NCI-H226 (cell line): Measurements from ENCODE around the gene USF2.

Experiments
- DNase-seq: peaks from one replicate; pipeline ENCODE4 v3.0.0-alpha.2; 2015

The USF2 gene

GRCh38 chr19:35265900-35266519, 2.8 kb upstream of the USF2 start:
- no peak for DNase-seq

GRCh38 chr19:35266520-35267352, 2.0 kb upstream of the USF2 start:
- DNase-seq = no peak

- DNase-seq = no peak
Observed at GRCh38 chr19:35267353-35267817, 1.4 kb upstream of the USF2 start.

- DNase-seq = peak; percentile 67
Observed at GRCh38 chr19:35267818-35268535, 785 bp upstream of the USF2 start.

GRCh38 chr19:35269438-35270117, 816 bp downstream of the USF2 start:
- DNase-seq = peak; percentile 65

GRCh38 chr19:35270381-35270811, 1.6 kb downstream of the USF2 start:
- no peak for DNase-seq

GRCh38 chr19:35271546-35271945, 2.8 kb downstream of the USF2 start:
- no peak for DNase-seq

GRCh38 chr19:35272122-35272719, 3.5 kb downstream of the USF2 start:
- no peak for DNase-seq

- no peak for DNase-seq
Observed at GRCh38 chr19:35272954-35273649, 4.3 kb downstream of the USF2 start.

GRCh38 chr19:35273686-35274259, 5.0 kb downstream of the USF2 start:
- DNase-seq = no peak

GRCh38 chr19:35274323-35274722, 5.6 kb downstream of the USF2 start:
- DNase-seq = no peak

- no peak for DNase-seq
Observed at GRCh38 chr19:35276706-35277281, 8.0 kb downstream of the USF2 start.

- no peak for DNase-seq
Observed at GRCh38 chr19:35278578-35279284, 10.0 kb downstream of the USF2 start.

GRCh38 chr19:35279374-35279773, 10.6 kb downstream of the USF2 start:
- DNase-seq = no peak

GRCh38 chr19:35279985-35280821, 11.4 kb downstream of the USF2 start:
- DNase-seq = no peak

GRCh38 chr19:35281303-35281702, 12.5 kb downstream of the USF2 start:
- no peak for DNase-seq

- DNase-seq = no peak
Observed at GRCh38 chr19:35284153-35285094, 15.7 kb downstream of the USF2 start.

- DNase-seq = no peak
Observed at GRCh38 chr19:35285095-35285449, 16.3 kb downstream of the USF2 start.
